Parathyroid adenoma (tissue), 2 donors: ENCODE data around the gene BRMS1.
"Not testable (repeated sequence)": the region's sequence is repeated elsewhere in the genome, so short reads cannot be mapped to it uniquely, and the experiment has no call there.

ENCODE experiments used
- H2AFZ ChIP-seq: fragments of 300-600 bp; sonication (generic); one replicate; pipeline ENCODE4 v1.7.0; 2017; ENCODE audit warnings: antibody characterized with exemption, mild to moderate bottlenecking
- H3K27ac ChIP-seq: fragments of 300-600 bp; sonication (generic); one replicate; pipeline ENCODE4 v1.7.0; 2017
- H3K27me3 ChIP-seq: fragments of 300-600 bp; sonication (generic); one replicate; pipeline ENCODE4 v1.7.0; 2017; ENCODE audit warnings: low read length; ENCODE audit not compliant: control insufficient read depth, insufficient read depth
- H3K36me3 ChIP-seq: fragments of 300-600 bp; sonication (generic); one replicate; pipeline ENCODE4 v1.7.0; 2017; ENCODE audit warnings: low read length; ENCODE audit not compliant: control insufficient read depth, insufficient read depth
- H3K4me1 ChIP-seq: fragments of 300-600 bp; sonication (generic); one replicate; pipeline ENCODE4 v1.7.0; 2017; ENCODE audit warnings: control low read depth
- H3K4me2 ChIP-seq: fragments of 300-600 bp; sonication (generic); one replicate; pipeline ENCODE4 v1.7.0; 2017; ENCODE audit warnings: low read length
- H3K4me3 ChIP-seq: fragments of 300-600 bp; sonication (generic); one replicate; pipeline ENCODE4 v1.7.0; 2017; ENCODE audit warnings: low read depth, low read length
- H3K79me2 ChIP-seq: fragments of 300-600 bp; sonication (generic); one replicate; pipeline ENCODE4 v1.7.0; 2017; ENCODE audit warnings: control low read depth
- H3K9ac ChIP-seq: fragments of 300-600 bp; sonication (generic); one replicate; pipeline ENCODE4 v1.7.0; 2017; ENCODE audit warnings: mild to moderate bottlenecking
- H3K9me3 ChIP-seq: fragments of 300-600 bp; sonication (generic); one replicate; pipeline ENCODE4 v1.7.0; 2017; ENCODE audit warnings: low read length; ENCODE audit not compliant: control insufficient read depth
- TF ChIP-seq, protein P1 (sequence below): fragments of 300-600 bp; sonication (generic); IDR thresholded peaks from one replicate; pipeline ENCODE4 v1.7.0; 2017; ENCODE audit warnings: antibody characterized with exemption, mild to moderate bottlenecking
- donor health status: primary hyperparathyroidism.

Gene BRMS1

DNA sequence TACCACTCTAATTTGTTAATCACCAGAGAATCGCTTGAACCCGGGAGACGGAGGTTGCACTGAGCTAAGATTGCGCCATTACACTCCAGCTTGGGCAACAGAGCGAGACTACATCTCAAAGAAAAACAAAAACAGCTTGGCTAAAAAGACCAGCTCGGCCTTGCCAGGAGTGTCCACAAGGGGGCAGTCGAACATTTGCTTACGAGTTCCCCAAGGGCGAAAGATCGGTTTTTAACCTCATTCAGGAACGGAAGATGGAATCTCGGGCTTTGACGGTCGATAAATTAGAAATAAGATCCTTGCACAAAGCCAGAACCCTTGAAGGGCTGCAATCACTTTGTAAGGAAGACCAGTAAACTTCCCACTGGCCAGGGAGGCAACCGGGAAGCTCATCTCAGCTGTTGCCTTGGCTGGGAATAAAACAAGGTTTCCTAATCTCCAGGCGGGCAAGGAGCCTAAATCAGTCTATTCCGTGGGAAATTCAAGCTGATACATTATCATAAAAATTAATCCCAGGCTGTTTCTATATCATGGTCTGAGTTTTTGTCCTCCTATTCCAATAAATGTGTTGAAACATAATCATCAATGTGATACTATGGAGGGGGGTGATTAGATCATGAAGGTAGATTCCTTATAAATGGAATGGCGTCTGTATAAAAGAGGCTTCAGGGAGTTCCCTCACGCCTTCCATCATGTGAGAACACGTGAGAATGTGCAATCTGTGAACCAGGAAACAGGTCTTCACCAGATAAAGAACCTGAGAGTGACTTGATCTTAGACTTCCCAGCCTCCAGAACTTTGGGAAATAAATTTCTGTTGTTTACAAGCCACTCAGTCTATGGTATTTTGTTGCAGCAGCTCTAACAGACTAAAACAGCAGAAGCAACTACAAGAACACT, 41.5 kb upstream of the BRMS1 start:
- peak overlapping the region; percentile 52 for H3K4me2 ChIP-seq
- H3K79me2 ChIP-seq = no peaks in the 10 kb centered on the region
- TF ChIP-seq, protein P1, sequence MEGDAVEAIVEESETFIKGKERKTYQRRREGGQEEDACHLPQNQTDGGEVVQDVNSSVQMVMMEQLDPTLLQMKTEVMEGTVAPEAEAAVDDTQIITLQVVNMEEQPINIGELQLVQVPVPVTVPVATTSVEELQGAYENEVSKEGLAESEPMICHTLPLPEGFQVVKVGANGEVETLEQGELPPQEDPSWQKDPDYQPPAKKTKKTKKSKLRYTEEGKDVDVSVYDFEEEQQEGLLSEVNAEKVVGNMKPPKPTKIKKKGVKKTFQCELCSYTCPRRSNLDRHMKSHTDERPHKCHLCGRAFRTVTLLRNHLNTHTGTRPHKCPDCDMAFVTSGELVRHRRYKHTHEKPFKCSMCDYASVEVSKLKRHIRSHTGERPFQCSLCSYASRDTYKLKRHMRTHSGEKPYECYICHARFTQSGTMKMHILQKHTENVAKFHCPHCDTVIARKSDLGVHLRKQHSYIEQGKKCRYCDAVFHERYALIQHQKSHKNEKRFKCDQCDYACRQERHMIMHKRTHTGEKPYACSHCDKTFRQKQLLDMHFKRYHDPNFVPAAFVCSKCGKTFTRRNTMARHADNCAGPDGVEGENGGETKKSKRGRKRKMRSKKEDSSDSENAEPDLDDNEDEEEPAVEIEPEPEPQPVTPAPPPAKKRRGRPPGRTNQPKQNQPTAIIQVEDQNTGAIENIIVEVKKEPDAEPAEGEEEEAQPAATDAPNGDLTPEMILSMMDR = peak; percentile 83
- no peaks in the 10 kb centered on the region for H3K9me3 ChIP-seq
- no peak overlapping the region for H3K9ac ChIP-seq
- peak overlapping the region; percentile 93 for H2AFZ ChIP-seq
- no peaks in the 10 kb centered on the region for H3K4me1 ChIP-seq
- no peaks in the 10 kb centered on the region for H3K36me3 ChIP-seq
- H3K4me3 ChIP-seq = no peak overlapping the region
- H3K27me3 ChIP-seq = no peaks in the 10 kb centered on the region
- no peak overlapping the region for H3K27ac ChIP-seq

- H3K4me1 ChIP-seq, H3K9me3 ChIP-seq, H3K27ac ChIP-seq, H3K27me3 ChIP-seq, H3K4me3 ChIP-seq, H3K4me2 ChIP-seq, H2AFZ ChIP-seq, H3K36me3 ChIP-seq, H3K79me2 ChIP-seq, H3K9ac ChIP-seq: not testable (repeated sequence)
Observed at GRCh38 chr11:66384316-66384715, 39.4 kb upstream of the BRMS1 start.

DNA sequence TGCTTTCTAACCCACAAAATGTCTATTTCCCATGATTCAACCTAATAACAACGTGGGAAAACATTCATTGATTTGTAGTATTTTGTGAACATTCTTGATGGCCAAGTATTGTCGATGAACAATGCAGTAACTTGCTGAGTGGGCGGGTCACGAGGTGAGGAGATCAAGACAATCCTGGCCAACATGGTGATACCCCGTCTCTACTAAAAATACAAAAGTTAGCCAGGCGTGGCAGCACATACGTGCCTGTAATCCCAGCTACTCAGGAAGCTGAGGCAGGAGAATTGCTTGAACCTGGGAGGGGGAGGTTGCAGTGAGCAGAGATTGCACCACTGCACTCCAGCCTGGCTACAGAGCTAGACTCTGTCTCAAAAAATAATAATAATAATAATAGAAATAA, 35.4 kb upstream of the BRMS1 start:
- H3K27me3 ChIP-seq, H3K4me1 ChIP-seq: not testable (repeated sequence)

DNA sequence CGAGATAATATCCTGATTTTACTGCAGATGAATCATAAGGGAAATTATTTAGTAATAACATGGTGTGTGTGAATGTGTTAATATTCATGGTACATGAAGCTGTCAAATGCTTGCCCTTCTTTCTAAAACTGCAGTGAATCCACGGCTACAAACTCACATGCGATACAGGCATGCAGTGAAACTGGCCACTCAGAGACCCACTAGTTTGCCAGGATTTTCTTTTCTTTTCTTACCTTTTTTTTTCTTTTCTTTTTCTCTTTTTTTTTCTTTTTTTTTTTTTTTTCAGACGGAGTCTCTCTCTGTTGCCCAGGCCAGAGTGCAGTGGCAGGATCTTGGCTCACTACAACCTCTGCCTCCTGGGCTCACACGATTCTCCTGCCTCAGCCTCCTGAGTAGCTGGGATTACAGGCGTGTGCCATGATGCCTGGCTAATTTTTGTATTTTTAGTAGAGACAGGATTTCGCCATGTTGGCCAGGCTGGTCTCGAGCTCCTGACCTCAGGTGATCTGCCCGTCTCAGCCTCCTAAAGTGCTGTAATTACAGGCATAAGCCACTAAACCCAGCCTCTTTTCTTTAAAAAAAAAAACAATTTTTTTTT, 28.9 kb upstream of the BRMS1 start:
- not testable (repeated sequence) for H3K27me3 ChIP-seq, H3K36me3 ChIP-seq, H3K9ac ChIP-seq, H3K4me1 ChIP-seq, H3K9me3 ChIP-seq, H3K4me3 ChIP-seq, H3K79me2 ChIP-seq, H3K4me2 ChIP-seq
- peak overlapping the region; percentile 65 for H3K27ac ChIP-seq
- peak overlapping the region; percentile 34 for H2AFZ ChIP-seq

More for the DNA sequence above, 35.4 kb upstream of the BRMS1 start:
- not testable (repeated sequence) for H3K9ac ChIP-seq, H3K27ac ChIP-seq, H3K79me2 ChIP-seq, H3K36me3 ChIP-seq, H3K4me3 ChIP-seq, H3K9me3 ChIP-seq, H3K4me2 ChIP-seq, H2AFZ ChIP-seq

DNA sequence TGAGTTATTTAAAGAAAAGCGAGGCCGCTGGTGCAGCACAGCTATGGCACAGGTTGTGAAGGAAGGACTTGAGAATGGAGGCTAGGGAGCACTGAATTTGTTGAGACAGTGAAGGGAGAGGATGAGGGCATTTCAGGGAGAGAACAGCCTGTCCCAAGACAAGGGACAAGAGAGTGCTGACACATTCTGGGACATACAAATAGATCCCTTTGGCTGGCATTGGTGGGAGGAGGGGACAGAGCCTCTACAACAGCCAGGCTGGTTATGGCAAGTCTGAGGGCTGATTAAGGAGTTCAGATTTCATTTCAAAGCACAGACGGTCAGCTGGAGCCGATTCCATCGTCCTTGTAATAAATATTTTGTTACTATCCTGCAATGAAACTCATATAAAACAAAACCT, 28.4 kb upstream of the BRMS1 start:
- peak overlapping the region; percentile 65 for H3K27ac ChIP-seq
- TF ChIP-seq, protein P1 = no peak
- no peaks in the 10 kb centered on the region for H3K9me3 ChIP-seq

GRCh38 chr11:66371627-66372415, 26.9 kb upstream of the BRMS1 start, which contains the start of gene SLC29A2:
SLC29A2 (minus strand) TSS chr11:66371760; CDS start chr11:66371591, 169 bp downstream.
- Histone ChIP-seq H2AFZ (peak within 1 kb of the TSS; percentile 86), H3K36me3 (no peaks in the 10 kb centered on the region), H3K9ac (peak within 1 kb of the TSS; percentile 37), H3K27ac (peak within 1 kb of the TSS; percentile 65), H3K4me3 (peak within 1 kb of the TSS; percentile 67), H3K27me3 (no peaks in the 10 kb centered on the region), H3K4me1 (no peaks in the 10 kb centered on the region), H3K9me3 (no peaks in the 10 kb centered on the region), H3K4me2 (peak within 1 kb of the TSS; percentile 79), H3K79me2 (no peaks in the 10 kb centered on the region)
- TF ChIP-seq, protein P1 = no peak

More for the DNA sequence above, 28.4 kb upstream of the BRMS1 start:
- Histone ChIP-seq H3K4me3 (no peak overlapping the region), H3K9ac (no peak overlapping the region), H3K27me3 (no peaks in the 10 kb centered on the region), H3K4me1 (no peaks in the 10 kb centered on the region), H2AFZ (peak overlapping the region; percentile 34), H3K4me2 (no peak overlapping the region), H3K79me2 (no peaks in the 10 kb centered on the region), H3K36me3 (no peaks in the 10 kb centered on the region)
